Skeletal muscle satellite cell (primary cell): ENCODE results near the gene MCOLN1.
A peak's percentile ranks its signal among the peaks of the same experiment; 100 is the strongest.

Experiments used
- H3K27me3 ChIP-seq: 2 replicates; pipeline ENCODE4 v1.7.0; 2013; ENCODE audit warnings: low read length; ENCODE audit not compliant: control insufficient read depth, insufficient read depth
- H3K36me3 ChIP-seq: 2 replicates; pipeline ENCODE4 v1.7.0; 2013; ENCODE audit warnings: mild to moderate bottlenecking, control low read depth, low read length; ENCODE audit not compliant: insufficient read depth
- H3K4me1 ChIP-seq: 2 replicates; pipeline ENCODE4 v1.7.0; 2013; ENCODE audit warnings: low read length; ENCODE audit not compliant: control insufficient read depth, insufficient read depth
- H3K4me2 ChIP-seq: 2 replicates; pipeline ENCODE4 v1.7.0; 2013; ENCODE audit warnings: mild to moderate bottlenecking, low read length
- H3K4me3 ChIP-seq: 2 replicates; pipeline ENCODE4 v1.7.0; 2013; ENCODE audit warnings: low read length
- H3K9ac ChIP-seq: 2 replicates; pipeline ENCODE4 v1.7.0; 2013; ENCODE audit warnings: mild to moderate bottlenecking, low read depth, low read length, moderate library complexity
- H3K9me3 ChIP-seq: replicated peaks from 2 replicates; pipeline ENCODE4 v1.7.0; 2013; ENCODE audit warnings: mild to moderate bottlenecking, control low read depth, low read length

Gene MCOLN1

DNA sequence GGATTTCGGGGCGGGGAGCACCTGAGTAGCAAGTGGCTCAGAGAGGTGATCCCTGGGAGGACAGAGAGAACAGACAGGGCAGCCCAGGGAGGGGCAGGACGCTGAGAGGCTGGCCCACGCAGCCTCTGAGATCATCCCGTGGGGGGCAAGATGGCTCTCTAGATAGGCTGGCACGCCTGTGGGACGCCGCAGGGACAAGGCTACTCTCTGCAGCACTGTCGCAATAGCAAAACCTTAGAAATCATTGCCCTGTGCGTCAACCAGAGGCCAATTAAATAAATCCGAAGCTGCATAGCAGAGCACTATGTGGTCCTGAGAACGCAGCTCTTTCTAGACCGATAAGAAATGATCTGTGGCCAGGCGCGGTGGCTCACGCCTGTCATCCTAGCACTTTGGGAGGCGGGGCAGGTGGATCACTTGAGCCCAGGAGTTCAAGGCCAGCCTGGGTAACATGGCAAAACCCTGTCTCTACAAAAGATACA, 38.7 kb upstream of the MCOLN1 start:
- Histone ChIP-seq H3K4me2 (no peak overlapping the region), H3K27me3 (no peaks in the 10 kb centered on the region), H3K9ac (no peak overlapping the region), H3K9me3 (no peaks in the 10 kb centered on the region), H3K4me1 (peaks cover 15% of the 10 kb centered on the region), H3K36me3 (no peaks in the 10 kb centered on the region), H3K4me3 (no peak overlapping the region)

DNA sequence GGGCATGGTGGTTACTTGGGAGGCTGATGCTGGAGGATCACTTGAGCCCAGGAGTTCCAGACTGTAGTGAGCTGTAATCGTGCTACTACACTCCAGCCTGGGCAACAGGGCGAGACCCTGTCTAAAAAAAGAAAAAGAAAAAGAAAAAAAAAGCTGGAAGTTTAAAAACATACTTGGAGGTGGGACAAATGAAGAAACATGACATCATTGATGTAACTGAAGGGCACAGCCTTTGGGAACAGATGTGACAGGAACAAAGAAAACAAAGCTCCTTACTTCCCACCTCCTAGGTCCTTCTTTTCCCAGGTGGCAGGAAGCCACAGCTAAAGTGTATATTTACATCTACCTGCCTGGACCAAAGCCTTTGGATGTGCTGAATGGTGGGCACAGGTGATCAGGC, 35.5 kb upstream of the MCOLN1 start:
- H3K27me3 ChIP-seq, result no peaks in the 10 kb centered on the region
- no peak overlapping the region for H3K4me3 ChIP-seq
- no peaks in the 10 kb centered on the region for H3K9me3 ChIP-seq
- H3K4me1 ChIP-seq, result peaks cover 8% of the 10 kb centered on the region
- no peaks in the 10 kb centered on the region for H3K36me3 ChIP-seq
- H3K9ac ChIP-seq, result no peak overlapping the region
- no peak overlapping the region for H3K4me2 ChIP-seq

DNA sequence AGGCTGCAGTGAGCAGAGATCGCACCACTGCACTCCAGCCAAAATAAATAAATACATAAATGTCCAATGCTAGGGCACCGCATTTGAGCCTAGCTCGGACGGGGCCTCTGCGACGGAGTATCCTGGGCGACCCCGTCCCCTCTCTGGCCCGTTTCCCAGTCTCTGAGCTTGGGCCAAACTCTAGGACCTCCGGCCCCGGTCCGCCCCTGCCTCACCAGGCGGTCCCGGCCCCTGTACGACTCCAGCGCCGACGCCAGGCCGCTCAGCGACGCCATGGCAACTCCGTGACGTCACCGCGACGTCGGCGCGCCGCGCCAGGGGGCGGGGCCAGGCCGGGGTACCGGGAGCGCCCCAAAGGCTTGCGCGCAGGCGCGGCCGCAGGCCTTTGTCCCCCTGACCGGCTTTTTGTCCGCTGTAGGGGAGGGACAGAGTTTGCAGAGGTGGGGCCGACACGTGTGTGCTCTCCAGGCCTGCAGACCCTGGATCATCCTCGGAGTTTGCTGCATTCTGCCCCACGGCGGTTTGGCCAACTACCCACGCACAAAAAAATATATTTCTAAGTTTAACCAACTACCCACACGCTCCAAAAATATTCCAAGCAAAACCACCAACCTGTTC, 33.6 kb upstream of the MCOLN1 start, which contains the start of gene PEX11G:
Gene PEX11G, minus strand, starts transcription at position 300 of the 618 bp plus-strand sequence. Its CDS starts 25 bp downstream, at position 275.
- Histone ChIP-seq H3K4me3 (peak within 1 kb of the TSS; percentile 82), H3K27me3 (no peaks in the 10 kb centered on the region), H3K4me1 (peaks cover 8% of the 10 kb centered on the region), H3K9ac (peak within 1 kb of the TSS; percentile 88), H3K36me3 (no peaks in the 10 kb centered on the region), H3K4me2 (peak within 1 kb of the TSS; percentile 94), H3K9me3 (no peaks in the 10 kb centered on the region)

DNA sequence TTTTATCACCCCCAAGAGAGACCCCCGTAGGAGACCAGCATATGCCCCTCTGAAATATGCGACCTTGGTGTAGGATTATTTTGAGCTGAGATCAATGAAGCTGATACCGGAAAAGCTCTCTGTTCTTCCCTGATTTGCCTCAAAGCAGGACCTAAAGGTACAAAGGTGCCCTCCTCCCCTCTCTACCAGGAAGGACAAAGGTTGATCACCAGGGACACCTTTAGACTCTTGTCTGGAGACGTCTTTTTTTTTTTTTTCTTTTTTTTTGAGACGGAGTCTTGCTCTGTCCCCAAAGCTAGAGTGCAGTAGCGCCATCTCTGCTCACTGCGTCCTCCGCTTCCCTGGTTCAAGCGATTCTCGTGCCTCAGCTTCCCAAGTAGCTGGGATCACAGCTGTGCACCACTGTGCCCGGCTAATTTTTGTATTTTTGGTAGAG, 32.8 kb upstream of the MCOLN1 start:
- Histone ChIP-seq H3K27me3 (no peaks in the 10 kb centered on the region), H3K4me3 (no peak overlapping the region), H3K4me1 (peaks cover 15% of the 10 kb centered on the region), H3K9me3 (no peaks in the 10 kb centered on the region), H3K4me2 (peak overlapping the region; percentile 94), H3K36me3 (no peaks in the 10 kb centered on the region), H3K9ac (no peak overlapping the region)

DNA sequence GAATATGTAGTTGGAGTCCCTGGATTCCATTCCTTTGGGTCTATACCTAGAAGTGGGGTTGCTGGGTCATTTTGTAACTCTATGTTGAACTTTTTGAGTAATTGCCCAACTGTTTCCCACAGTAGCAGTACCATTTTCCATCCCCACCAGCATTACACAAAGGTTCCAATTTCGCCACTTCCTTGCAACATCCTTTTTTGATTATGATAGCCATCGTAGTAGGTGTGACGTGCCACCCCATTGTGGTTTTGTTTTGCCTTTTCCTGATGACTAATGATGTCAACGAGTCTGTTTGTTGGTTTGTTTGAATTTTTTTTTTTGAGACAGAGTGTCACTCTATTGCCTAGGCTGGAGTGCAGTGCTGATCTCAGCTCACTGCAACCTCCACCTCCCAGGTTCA, 30.3 kb upstream of the MCOLN1 start:
- H3K4me1 ChIP-seq, result peaks cover 15% of the 10 kb centered on the region
- H3K9me3 ChIP-seq, result no peaks in the 10 kb centered on the region
- no peak overlapping the region for H3K4me2 ChIP-seq
- no peaks in the 10 kb centered on the region for H3K36me3 ChIP-seq
- H3K27me3 ChIP-seq, result peaks cover under 1% of the 10 kb centered on the region
- no peak overlapping the region for H3K9ac ChIP-seq
- H3K4me3 ChIP-seq, result no peak overlapping the region

DNA sequence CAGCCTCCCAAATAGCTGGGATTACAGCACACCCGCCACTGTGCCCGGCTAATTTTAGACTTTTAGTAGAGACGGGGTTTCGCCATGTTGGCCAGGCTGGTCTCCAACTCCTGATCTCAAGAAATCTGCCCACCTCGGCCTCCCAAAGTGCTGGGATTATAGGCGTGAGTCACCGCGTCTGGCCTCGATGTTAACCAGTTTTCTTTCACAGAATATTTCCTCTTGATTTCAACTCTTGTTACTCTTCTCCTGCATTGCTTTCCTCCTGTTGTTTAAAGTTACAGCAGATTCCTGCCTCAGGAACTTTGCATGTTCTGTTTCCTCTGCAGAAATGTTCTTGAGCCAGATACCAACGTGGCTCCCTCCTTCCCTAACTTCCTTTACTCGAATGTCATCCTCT, 29.9 kb upstream of the MCOLN1 start:
- Histone ChIP-seq H3K36me3 (no peaks in the 10 kb centered on the region), H3K9me3 (no peaks in the 10 kb centered on the region), H3K9ac (no peak overlapping the region), H3K4me2 (no peak overlapping the region), H3K27me3 (peaks cover 4% of the 10 kb centered on the region), H3K4me1 (peaks cover 15% of the 10 kb centered on the region), H3K4me3 (no peak overlapping the region)

DNA sequence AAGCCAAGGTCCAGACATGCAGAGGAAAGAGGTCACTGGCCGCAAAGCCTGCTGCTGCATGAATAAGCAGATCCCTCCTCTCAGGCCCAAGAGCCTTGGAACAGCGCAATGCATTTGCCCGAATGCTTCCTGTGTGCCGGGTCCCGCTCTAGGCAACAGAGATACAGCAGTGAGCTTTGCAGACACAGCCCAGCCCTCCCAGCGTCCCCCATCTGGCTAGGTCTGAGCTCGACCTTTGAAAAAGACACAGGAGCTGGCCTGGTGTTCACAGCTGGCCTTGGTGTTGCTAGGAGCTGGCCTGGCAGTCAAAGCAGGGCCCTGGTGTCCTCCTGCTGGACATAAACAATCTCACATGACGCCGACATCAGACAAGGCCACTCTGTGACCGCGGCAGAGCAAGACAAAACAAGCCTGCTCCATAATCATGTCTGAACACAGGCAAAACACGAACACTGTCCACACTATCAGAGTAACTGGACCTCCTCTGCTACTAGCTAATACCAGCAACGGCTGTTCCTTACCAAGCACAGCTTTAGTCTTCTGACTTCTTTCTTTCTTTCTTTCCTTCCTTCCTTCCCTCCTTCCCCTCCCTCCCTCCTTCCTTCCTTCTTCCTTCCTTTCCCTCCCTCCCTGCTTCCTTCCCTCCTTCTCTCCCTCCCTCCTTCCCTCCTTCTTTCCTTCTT, 27.9 kb upstream of the MCOLN1 start:
- Histone ChIP-seq H3K4me2 (peak overlapping the region; percentile 5), H3K27me3 (peaks cover 13% of the 10 kb centered on the region), H3K4me1 (peaks cover 7% of the 10 kb centered on the region), H3K9me3 (no peaks in the 10 kb centered on the region), H3K36me3 (no peaks in the 10 kb centered on the region), H3K4me3 (no peak overlapping the region), H3K9ac (peak overlapping the region; percentile 46)

DNA sequence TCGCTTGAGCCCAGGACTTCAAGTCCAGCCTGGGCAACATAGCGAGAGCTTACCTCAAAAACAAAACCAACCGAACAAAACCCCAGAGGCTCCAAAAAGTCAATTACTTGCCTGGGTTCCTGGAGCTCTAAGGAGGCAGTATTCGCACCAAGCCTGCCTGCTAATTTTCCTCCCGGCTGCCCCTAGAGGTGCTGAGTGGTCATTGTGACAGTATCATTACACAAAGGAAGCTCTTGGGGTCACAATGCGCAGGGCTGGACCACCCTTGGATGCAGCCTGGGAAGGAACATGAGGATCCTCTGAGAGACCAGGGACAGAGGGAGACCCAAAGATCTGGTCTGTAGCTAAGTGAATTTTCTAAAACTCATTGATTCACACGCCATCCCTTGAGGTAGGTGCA, 25.1 kb upstream of the MCOLN1 start:
- Histone ChIP-seq H3K4me1 (peaks cover 7% of the 10 kb centered on the region), H3K4me2 (no peak overlapping the region), H3K9ac (no peak overlapping the region), H3K9me3 (no peaks in the 10 kb centered on the region), H3K4me3 (no peak overlapping the region), H3K27me3 (peaks cover 25% of the 10 kb centered on the region), H3K36me3 (no peaks in the 10 kb centered on the region)

DNA sequence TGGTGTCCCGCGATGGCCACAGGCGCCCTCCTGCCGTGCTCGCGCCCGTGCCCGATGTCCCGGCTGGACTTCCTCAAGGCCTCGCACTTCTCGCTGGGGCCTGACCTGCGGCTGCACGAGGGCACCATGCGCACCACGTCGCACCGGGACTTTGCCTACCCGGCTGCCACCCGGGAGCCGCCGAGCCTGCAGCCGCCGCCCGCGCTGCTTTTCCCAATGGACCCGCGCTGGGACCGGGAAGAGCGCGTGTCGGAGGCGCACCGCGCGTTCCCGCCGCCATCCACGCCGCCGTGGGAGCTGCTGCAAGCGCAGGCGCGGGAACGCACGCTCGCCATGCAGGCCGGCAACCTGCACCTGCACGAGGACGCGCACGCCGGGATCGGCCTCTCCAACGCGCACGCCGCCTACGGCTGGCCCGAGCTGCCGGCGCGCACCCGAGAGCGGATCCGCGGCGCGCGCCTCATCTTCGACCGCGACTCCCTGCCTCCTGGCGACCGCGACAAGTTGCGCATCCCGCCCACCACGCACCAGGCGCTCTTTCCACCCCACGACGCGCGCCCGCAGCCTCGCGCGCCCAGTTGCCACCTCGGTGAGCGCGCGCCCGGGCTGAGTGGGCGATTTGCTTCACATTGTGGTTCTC, 21.5 kb upstream of the MCOLN1 start:
- Histone ChIP-seq H3K9me3 (no peaks in the 10 kb centered on the region), H3K4me3 (peak overlapping the region; percentile 67), H3K4me1 (peaks cover 4% of the 10 kb centered on the region), H3K27me3 (peaks cover 30% of the 10 kb centered on the region), H3K4me2 (peak overlapping the region; percentile 89), H3K36me3 (no peaks in the 10 kb centered on the region), H3K9ac (no peak overlapping the region)

DNA sequence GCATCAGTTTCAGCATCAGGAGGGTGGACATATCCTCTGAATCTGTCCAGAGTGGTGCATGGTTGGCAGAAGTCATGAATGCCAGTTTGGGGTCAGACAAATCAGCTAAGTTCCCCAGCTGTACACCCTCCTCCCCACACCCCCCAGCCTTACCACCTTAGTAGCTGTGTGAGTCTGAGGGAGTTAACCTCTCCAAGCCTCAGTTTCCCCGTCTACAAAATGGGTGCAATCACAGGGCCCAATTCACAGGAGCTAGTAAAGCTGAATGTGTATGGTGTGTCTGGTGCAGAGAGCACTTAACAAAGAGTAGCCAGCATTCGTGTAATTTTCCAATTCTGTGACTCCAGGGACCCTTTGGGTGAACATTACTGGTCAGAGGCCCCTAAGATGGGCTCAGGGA, 19.9 kb upstream of the MCOLN1 start:
- H3K4me3 ChIP-seq, result no peak overlapping the region
- peaks cover 25% of the 10 kb centered on the region for H3K27me3 ChIP-seq
- no peaks in the 10 kb centered on the region for H3K36me3 ChIP-seq
- no peak overlapping the region for H3K9ac ChIP-seq
- H3K4me2 ChIP-seq, result no peak overlapping the region
- peaks cover 4% of the 10 kb centered on the region for H3K4me1 ChIP-seq
- H3K9me3 ChIP-seq, result no peaks in the 10 kb centered on the region

DNA sequence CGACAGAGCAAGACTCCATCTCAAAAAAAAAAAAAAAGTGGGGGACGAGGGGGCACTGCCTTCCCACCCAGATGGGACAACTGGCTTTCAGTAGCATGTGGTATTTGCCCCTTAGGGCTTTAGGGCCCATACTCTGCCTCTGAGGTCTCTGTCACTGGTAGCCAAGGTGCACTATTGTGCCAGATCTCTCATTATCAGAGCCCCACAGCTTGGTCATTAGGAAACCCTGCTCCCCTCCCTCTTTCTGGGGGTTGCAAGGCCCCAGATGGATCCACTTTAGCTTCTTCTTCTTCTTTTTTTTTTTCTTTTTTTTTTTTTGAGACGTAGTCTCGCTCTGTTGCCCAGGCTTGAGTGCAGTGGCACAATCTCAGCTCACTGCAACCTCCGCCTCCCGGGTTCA, 17.7 kb upstream of the MCOLN1 start:
- Histone ChIP-seq H3K4me1 (peaks cover 8% of the 10 kb centered on the region), H3K9me3 (no peaks in the 10 kb centered on the region), H3K36me3 (no peaks in the 10 kb centered on the region), H3K9ac (no peak overlapping the region), H3K4me2 (no peak overlapping the region), H3K4me3 (no peak overlapping the region), H3K27me3 (peaks cover 16% of the 10 kb centered on the region)
